Common myeloid progenitor, CD34-positive (primary cell): ENCODE data around the gene UBE3B.

Experiments
- CTCF ChIA-PET: fragments of 350-600 bp; sonication (Branson Sonifier 250); formaldehyde crosslinking; loops from one replicate; lab custom pipeline; 2021; ENCODE audit warnings: antibody characterized with exemption; lab: Charles Lee
- POLR2A ChIA-PET: fragments of 350-600 bp; sonication (Branson Sonifier 250); formaldehyde crosslinking; loops from one replicate; lab custom pipeline; 2021; ENCODE audit warnings: antibody characterized with exemption; lab: Charles Lee
- DNase-seq, 3 donors: peaks; one replicate each; pipeline versions ENCODE4 v3.0.0 to v3.0.0-alpha.2; 2013
- H3K27ac ChIP-seq, 2 experiments: 1 replicate in 1 of 2; 2 replicates in 1 of 2; pipeline ENCODE4 v1.7.0; 2013; ENCODE audit warnings: inconsistent platforms in 2 of 2, low read length in 2 of 2, mild to moderate bottlenecking in 2 of 2, low read depth in 1 of 2, moderate library complexity in 1 of 2; ENCODE audit not compliant: severe bottlenecking in 2 of 2, insufficient read depth in 1 of 2, poor library complexity in 1 of 2
- H3K27me3 ChIP-seq, 5 experiments: replicated peaks in 2 of 5; 1 replicate in 3 of 5; 2 replicates in 2 of 5; pipeline versions ENCODE4 v1.6.1 to v1.7.0; 2013; ENCODE audit warnings: low read length in 4 of 5, mild to moderate bottlenecking in 2 of 5, moderate library complexity in 2 of 5, inconsistent platforms in 1 of 5; ENCODE audit not compliant: insufficient read depth in 5 of 5, control insufficient read depth in 4 of 5
- H3K36me3 ChIP-seq, 4 experiments: 1 replicate in 2 of 4; 2 replicates in 2 of 4; pipeline versions ENCODE4 v1.6.1 to v1.7.0; 2013; ENCODE audit warnings: low read length in 3 of 4, control low read depth in 1 of 4, mild to moderate bottlenecking in 1 of 4; ENCODE audit not compliant: control insufficient read depth in 4 of 4, insufficient read depth in 4 of 4
- H3K4me1 ChIP-seq, 4 experiments: 1 replicate in 3 of 4; 2 replicates in 1 of 4; pipeline versions ENCODE4 v1.6.1 to v1.7.1; 2013; ENCODE audit warnings: low read length in 3 of 4, mild to moderate bottlenecking in 3 of 4, control low read depth in 1 of 4, inconsistent platforms in 1 of 4, moderate library complexity in 1 of 4; ENCODE audit not compliant: control insufficient read depth in 4 of 4, insufficient read depth in 4 of 4; ENCODE audit errors: control extremely low read depth in 1 of 4
- H3K4me3 ChIP-seq, 7 experiments: 1 replicate in 4 of 7; 2 replicates in 3 of 7; pipeline versions ENCODE4 v1.5.1 to v1.7.0; 2013; ENCODE audit warnings: mild to moderate bottlenecking in 7 of 7, low read length in 6 of 7, moderate library complexity in 6 of 7, inconsistent platforms in 2 of 7, low read depth in 2 of 7, control low read depth in 1 of 7; ENCODE audit not compliant: insufficient read depth in 4 of 7, control insufficient read depth in 1 of 7; ENCODE audit errors: extremely low read depth in 1 of 7
- H3K9me3 ChIP-seq, 5 experiments: 1 replicate in 4 of 5; 2 replicates in 1 of 5; pipeline versions ENCODE4 v1.6.1 to v1.7.1; 2013; ENCODE audit warnings: low read length in 4 of 5, mild to moderate bottlenecking in 2 of 5, inconsistent platforms in 1 of 5, low read depth in 1 of 5, moderate library complexity in 1 of 5; ENCODE audit not compliant: control insufficient read depth in 4 of 5, insufficient read depth in 2 of 5; ENCODE audit errors: control extremely low read depth in 1 of 5
- WGBS: methylation state at CpG from one replicate; pipeline ENCODE4 v1.1.5; 2013; ENCODE audit not compliant: insufficient coverage; 5-methylcytosine and 5-hydroxymethylcytosine counted together

Gene UBE3B

DNA sequence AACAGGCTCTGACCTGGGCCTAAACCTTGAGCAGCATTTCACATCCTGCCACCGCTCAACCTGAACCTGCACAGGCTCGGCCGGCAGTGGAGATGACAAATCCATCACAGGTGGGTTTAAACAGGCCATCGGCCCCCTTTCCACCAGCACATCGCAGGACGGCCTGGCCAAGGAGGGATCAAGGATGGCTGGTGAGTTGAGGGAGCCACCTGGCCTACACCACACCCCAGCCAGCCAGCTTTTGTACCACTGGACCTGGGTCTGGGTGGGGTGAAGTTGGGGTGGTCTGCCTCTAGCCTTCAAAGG lies 81.7 kb downstream of the UBE3B start:
- ChIA-PET POLR2A (no interaction called here), CTCF (interaction anchor here (0.9 kb wide), 1 partner anchor 11 kb away, joined by 3 read pairs; no protein-coding TSS in a partner anchor)
- Histone ChIP-seq H3K9me3 (peaks cover 0 to 12% (median 6%) of the 10 kb centered on the region in 5 experiments), H3K4me3 (no peak overlapping the region), H3K27me3 (no peaks in the 10 kb centered on the region), H3K36me3 (peaks cover 6 to 74% (median 35%) of the 10 kb centered on the region in 4 experiments), H3K27ac (no peak overlapping the region), H3K4me1 (no peaks in the 10 kb centered on the region)
- DNase-seq, result no peak
- no CpG with 5 or more reads among the region's 6 CpGs for WGBS

DNA sequence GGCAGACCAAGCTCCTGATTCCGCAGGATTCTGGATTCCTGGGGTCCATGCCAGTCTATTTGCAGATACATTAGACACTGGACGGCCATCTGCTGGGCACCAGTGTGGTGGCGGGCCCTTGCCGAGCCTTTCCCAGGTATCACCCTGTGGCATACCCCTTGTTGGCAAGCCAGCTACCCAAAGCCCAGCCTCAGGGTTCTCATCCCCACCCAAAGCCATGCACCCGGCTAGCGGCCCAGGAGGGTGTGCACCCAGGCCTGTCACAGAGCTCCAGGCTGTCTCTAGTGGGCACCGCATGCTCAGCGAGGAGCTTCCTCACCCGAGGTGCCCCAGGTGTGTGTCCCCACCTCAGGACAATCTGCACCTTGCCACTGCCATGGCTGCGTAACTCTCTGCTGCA lies 82.2 kb downstream of the UBE3B start:
- no peak overlapping the region for H3K27ac ChIP-seq
- H3K36me3 ChIP-seq, result peaks cover 6 to 79% (median 37%) of the 10 kb centered on the region in 4 experiments
- H3K27me3 ChIP-seq, result no peaks in the 10 kb centered on the region
- peaks cover 0 to 12% (median 6%) of the 10 kb centered on the region in 5 experiments for H3K9me3 ChIP-seq
- no peak for DNase-seq
- WGBS, result 90% methylated on average over 10 of the region's 10 CpGs
- CTCF ChIA-PET, result interaction anchor here (0.8 to 0.9 kb wide), 2 partner anchors 12 to 40 kb away, joined by 3 read pairs; no protein-coding TSS in a partner anchor
- POLR2A ChIA-PET, result no interaction called here
- no peak overlapping the region for H3K4me3 ChIP-seq
- H3K4me1 ChIP-seq, result no peaks in the 10 kb centered on the region

DNA sequence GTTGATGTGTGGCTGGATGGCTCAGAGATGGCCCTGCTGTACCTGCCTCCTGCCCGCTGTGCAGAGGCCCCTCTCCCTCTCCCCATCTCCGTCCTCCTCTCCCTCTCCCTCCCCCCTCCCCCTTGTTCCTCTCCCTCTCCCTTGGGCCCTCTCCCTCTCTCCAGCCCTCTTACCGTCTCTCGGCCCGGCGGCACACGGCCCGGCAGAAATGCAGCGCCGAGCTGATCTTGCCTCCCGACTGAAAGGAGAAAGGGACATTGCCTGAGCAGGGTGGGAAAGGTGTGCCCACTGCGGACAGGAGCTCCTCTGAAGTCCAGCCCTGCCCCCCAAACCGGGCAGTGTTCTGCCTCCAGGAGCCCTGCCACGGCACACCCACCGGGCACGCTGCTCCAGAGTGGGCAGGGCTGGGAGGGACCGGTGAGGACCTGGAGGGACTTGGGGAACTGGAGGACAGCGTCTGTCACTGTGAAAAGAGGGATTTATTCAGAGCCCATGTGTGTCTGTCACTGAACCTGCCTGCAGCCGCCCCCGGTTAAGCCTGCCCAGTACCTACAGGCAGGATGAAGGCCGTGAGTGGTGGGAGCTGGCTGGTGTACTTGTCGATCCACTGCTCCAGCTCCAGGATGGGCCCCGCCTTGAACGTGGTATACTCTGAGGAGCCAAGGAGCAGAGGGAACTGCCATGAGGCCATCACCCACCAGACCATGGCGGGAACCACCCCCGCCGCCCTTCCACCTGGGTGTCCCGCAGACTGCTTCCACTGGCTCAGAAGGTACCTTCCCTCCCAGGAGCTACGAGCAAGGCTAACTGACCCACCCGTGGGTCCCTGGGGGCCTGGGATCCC lies 83.7 kb downstream of the UBE3B start:
- H3K4me1 ChIP-seq, result no peaks in the 10 kb centered on the region
- POLR2A ChIA-PET, result no interaction called here
- H3K36me3 ChIP-seq, result peaks cover 10 to 87% (median 46%) of the 10 kb centered on the region in 4 experiments
- no peaks in the 10 kb centered on the region for H3K27me3 ChIP-seq
- DNase-seq, result no peak
- CTCF ChIA-PET, result no interaction called here
- peaks cover 0 to 12% (median 6%) of the 10 kb centered on the region in 5 experiments for H3K9me3 ChIP-seq
- H3K4me3 ChIP-seq, result no peak overlapping the region
- H3K27ac ChIP-seq, result no peak overlapping the region
- WGBS, result 93% methylated on average over 20 of the region's 30 CpGs

DNA sequence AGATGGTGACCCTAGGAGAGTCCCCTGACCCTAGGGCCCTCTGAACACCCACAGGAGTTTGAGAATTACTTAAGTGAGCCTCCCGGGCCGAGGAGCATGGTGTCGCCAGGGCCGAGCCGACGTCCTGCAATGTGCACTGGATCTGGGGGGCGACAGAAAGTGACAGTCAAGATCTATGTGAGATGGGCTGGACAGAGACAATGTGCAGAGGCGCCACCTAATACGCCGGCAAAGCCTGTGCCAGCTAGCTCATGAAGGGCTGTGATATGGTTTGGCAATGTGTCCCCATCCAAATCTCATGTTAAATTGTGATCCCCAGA lies 84.2 kb downstream of the UBE3B start:
- ChIA-PET CTCF (no interaction called here), POLR2A (no interaction called here)
- Histone ChIP-seq H3K9me3 (peaks cover 0 to 12% (median 6%) of the 10 kb centered on the region in 5 experiments), H3K4me3 (no peak overlapping the region), H3K27ac (no peak overlapping the region), H3K36me3 (peaks cover 10 to 89% (median 46%) of the 10 kb centered on the region in 4 experiments), H3K27me3 (no peaks in the 10 kb centered on the region), H3K4me1 (no peaks in the 10 kb centered on the region)
- no peak for DNase-seq
- 95% methylated on average over 10 of the region's 10 CpGs for WGBS

DNA sequence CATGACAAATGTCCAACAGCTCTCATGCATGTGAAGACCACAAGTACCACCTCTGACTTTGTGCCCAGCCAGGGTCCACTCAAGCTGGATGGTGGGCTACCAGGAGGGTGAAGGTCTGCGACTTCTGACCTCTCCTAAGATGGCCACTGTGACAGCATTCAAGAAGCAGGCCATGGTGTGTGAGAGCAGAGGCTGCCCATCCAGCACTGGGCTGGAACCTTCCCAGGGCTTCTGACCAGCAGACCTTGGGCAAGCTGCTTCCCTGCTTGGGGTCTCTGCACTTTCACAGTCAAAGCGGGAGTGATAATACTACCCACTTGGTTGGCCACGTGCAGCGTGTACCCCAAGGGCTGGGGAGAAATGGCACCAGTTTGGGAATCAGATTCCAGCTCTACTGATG lies 85.4 kb downstream of the UBE3B start:
- H3K4me3 ChIP-seq, result no peak overlapping the region
- WGBS, result 100% methylated on average over 4 of the region's 4 CpGs
- DNase-seq, result no peak
- no peaks in the 10 kb centered on the region for H3K4me1 ChIP-seq
- H3K27me3 ChIP-seq, result no peaks in the 10 kb centered on the region
- peaks cover 0 to 12% (median 6%) of the 10 kb centered on the region in 5 experiments for H3K9me3 ChIP-seq
- peaks cover 10 to 92% (median 45%) of the 10 kb centered on the region in 4 experiments for H3K36me3 ChIP-seq
- no peak overlapping the region for H3K27ac ChIP-seq
- ChIA-PET POLR2A (no interaction called here), CTCF (no interaction called here)

DNA sequence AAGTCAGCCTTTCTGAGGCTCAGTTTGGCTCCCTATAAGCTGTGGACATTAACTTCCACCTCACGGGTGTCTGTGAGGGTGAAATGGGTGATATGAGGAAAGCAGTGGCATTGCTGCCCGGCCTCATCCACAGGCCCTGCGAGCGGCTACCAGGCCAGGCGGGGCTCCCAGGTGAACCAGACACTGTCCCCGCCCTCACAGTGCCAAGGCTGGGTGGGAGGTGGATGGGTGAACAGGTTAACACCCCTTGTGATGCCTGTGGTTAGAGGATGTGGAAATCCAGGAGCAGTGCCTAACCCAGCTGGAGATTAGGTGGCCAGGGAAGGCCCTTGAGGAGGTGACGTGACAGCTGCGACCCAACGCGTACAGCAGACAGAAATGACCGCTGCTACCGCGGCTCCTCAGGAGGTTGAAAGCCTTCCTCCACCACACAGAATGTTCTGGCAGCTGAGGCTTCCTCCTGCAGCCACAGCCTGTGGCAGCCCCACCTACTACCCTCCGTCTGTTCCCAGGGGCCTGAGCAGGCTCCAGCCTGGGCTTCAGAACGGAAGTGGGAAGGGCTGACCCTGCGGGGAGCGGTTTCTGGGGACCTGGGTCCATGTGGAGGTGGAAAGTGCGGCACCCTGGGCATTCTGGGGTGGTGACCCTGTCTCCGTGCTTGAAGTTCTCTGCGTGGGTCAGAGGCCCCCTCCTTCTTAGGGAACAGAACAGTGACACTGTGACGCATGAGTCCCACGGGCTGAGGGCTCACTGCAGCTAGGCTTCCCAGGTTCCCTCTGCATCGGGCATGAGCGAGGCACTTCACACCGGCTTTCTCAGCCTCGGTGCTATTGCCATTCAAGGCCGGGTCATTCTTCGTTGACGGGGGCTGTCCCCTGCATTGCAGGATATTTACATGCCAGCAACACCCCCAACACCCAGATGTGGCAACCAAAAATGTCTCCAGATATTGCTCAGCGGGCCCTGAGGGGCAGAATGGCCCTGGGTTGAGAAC lies 86.2 kb downstream of the UBE3B start:
- Histone ChIP-seq H3K27me3 (no peaks in the 10 kb centered on the region), H3K36me3 (peaks cover 17 to 92% (median 50%) of the 10 kb centered on the region in 4 experiments), H3K4me1 (no peaks in the 10 kb centered on the region), H3K4me3 (no peak overlapping the region), H3K27ac (no peak overlapping the region), H3K9me3 (peaks cover 0 to 12% (median 6%) of the 10 kb centered on the region in 5 experiments)
- DNase-seq, result no peak
- ChIA-PET POLR2A (no interaction called here), CTCF (no interaction called here)
- WGBS, result 96% methylated on average over 23 of the region's 30 CpGs
